Tongue (tissue), 2 donors: ENCODE data around the gene ADAMTS3. TPM values are rescaled to one million over a fixed set of nuclear protein-coding genes. Genes with fewer than 3 reads are reported as not detected.

Source experiments
- DNase-seq: peaks from one replicate; pipeline ENCODE4 v3.0.0-alpha.2; 2015
- total RNA-seq: library from RNA; depleted of rRNA; stranded (reverse); fragments of >200 nt; gene quantifications from one replicate; pipeline ENCODE4 v1.2.3, GENCODE V29; 2014

The ADAMTS3 gene
- total RNA-seq = 2.8 TPM

DNA sequence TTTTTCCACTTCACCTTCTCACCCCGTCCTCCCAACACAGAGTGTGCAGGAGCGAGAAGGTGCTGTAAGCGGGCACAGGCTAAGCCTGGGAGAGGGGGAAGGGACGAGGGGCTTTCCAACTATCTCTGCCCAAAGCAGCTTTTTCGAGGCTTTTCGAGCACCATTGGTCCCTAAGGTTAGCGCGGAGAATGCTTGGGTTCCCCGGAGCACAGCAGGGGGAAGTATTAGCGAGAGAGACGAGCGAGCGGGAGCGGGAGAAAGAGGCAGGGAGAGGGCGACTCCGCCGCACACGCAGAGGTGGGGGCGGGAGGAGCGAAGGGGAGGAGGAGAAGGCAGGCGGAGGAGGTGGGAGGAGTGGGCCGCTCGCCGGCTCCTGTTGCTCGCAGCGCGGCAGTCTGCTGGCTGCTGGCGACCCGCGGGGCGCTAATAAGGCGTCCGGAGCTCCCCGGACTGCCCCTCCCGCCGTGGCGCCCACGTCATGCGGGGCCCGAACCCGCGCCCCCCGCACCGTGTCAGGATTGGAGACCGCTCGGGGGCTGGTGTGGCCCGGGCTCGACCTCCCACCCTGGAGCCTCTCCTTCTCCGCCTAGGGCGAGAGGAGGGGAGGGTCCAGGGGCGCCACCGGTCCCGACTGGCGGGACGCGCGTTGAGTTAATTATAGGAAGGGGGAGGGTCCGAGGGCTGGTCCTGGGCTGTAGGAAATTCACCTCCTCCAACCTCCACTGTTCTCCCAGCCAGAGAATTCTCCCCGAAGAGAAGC, at the start of gene ADAMTS3:
Gene ADAMTS3, minus strand, starts transcription at position 263 of the 760 bp plus-strand sequence. CDS start 459 bp downstream, outside the sequence.
- DNase-seq = peak; percentile 86

DNA sequence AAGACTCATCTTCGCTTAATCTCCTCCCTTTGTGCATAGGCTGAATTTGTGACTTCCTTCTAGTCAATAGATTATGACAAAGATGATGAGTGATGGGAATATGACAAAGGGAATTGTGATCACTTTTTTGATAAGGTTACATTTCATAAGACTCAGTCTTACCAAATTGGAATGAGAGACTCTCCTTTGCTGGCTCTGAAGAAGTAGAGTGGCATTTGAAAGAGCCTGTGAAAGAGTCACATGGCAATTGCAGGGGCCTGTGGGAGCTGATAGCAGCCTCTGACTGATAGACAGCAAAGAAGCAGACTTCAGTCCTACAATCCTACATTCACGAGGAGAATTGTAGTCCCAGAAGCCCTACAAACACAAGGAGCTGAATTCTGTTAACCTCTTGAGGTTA, 44.9 kb upstream of the ADAMTS3 start:
- no peak for DNase-seq

DNA sequence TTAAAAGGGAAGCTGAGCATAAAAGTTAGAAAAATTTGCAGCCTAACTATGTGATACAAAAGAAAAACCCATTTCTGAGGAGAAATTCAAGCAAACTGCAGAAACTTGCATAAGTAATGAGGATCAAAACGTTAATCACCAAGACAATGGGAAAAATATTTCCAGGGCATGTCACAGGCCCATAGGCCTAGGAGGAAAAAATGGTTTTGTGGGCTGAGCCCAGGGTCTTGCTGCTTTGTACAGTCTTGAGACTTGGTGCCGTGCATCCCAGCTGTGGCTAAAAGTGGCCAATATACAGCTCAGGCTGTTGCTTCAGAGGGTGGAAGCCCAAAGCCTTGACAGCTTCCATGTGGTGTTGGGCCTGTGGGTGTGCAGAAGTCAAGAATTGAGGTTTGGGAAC, 37.7 kb upstream of the ADAMTS3 start:
- DNase-seq = no peak

DNA sequence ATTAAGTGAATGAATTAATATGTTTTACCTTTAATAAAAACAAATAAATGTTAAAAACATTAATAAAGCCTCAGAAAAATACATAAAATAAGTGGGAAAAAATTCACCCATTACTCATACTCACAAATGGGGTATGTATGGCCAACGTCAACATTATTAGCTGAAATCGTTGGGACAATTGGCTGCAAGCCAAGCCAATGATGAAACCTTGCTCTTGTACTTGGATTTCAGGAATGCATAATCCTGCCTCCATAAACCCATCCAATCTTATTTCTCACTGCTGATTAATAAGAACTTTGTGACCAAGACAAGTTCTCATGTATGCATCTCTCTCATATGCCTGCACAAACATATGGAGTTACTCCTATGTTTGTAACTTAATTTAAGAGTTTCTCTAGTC, 35.3 kb upstream of the ADAMTS3 start:
- DNase-seq = no peak

DNA sequence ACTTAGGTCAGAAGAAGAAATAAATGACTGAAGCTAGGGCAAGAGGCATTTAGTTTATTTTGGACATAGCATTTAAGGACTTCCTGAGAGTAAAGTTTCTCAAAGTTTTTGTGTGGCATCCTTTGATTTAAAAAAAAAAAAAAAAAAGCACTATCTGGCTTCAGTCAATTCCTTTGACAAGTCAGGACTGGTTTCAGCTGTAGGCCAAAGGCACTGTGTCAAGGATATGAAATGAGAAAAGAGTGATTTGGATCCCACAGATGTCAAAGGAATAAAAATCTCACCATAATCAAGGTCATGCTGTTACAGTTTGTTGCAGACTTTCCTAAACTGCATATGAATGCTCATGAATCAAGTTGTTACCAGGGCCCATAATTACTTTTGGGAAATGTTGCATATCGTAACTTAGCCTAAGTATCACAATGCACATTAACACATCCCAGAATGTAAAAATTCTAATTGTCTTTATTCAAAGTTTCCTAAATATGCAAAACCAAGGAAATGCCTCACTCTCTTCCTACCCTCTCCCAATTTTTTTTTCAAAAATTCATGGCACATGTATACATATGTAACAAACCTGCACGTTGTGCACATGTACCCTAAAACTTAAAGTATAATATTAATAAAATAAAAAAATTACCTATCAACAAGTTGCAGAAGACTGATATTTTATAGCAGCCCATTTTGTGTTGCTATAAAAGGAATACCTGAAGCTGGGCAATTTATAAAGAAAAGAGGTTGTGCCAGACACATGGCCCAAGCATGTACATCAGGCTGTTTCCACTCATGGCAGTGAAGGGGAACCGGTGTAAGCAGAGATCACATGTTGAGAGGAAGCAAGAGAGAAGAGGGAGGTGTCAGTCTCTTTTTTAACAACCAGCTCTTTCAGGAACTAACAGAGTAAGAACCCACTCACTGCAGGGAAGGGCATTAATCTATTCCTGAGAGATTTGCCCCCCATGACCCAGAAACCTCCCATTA, 33.7 kb upstream of the ADAMTS3 start:
- no peak for DNase-seq

DNA sequence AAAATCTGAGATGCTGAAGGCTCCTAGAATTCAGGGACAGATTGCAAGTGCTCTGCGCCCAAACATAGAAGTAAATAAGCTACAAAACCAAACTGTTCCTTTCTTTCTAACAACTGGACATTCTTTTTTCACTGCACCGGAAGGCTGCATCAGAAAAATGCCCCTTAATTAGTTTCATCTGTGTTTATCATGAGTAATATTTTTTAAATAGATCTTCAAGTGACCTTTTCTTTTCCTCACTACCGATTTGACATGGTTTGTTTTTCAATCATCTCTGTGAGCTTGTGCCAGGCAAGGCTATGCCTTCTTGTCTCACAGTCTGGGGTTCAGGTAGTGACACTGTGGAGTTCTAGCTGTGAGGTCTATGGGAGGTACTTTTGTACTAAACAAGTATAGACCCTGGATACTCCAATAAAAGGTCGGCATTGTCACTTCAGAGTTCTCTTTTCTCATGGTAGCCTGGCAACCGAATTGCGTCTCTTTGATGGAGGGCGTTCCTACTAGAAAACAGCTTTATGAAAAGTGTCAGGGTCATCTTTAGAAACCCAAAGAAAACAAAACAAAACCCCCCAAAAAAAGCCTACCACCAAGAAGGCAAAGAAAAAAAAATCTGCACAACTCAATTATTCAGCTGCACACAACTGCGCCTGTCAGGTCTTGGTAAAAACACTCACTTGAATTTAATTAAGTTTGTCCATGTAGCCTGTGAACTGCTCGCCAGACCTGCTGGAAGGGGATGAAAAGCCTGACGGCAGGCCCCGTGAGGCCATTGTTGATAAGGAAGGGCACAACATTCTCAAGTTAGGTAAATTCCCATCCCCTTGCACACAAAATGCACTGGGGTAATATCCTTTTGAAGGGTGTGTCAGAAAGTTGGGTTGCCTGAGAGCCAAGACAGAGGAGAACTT, 22.8 kb upstream of the ADAMTS3 start:
- no peak for DNase-seq

DNA sequence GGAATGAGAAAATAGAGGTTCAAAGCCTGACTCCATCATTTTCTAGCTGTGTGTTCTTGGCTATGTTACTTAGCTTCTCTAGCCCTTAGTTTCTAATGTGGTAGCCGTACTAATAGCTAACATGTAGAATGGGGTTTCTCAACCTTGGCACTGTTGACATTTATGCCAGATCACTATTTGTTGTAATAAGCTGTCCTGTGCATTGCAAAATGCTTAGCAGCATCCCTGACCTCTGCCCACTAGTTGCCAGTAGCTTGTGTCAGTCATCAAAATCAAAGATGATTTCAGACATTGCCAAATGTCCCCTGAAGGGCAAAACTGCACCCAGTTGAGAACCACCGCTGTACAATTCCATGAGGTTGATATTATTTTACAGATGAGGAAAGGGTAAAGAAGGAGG, 18.3 kb upstream of the ADAMTS3 start:
- DNase-seq = no peak

DNA sequence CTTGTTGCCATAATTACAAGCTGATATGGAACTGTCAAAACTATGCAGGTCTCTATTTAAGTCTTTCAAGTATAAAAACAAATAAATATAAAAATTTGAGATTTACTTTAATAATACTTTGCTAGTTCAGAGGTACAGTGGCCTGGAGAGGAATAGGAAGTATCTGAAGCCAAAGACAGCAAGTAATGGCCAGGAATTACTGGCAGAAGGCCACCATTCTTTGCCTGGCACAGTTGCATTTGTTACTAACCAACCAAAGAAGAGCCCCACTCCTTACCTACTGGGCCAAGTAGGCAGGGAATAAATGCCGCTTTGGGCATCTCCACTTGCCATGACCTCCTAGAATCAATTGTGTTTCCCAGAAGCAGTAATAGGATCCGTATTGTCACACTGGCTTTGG, 13.8 kb upstream of the ADAMTS3 start:
- DNase-seq = no peak

DNA sequence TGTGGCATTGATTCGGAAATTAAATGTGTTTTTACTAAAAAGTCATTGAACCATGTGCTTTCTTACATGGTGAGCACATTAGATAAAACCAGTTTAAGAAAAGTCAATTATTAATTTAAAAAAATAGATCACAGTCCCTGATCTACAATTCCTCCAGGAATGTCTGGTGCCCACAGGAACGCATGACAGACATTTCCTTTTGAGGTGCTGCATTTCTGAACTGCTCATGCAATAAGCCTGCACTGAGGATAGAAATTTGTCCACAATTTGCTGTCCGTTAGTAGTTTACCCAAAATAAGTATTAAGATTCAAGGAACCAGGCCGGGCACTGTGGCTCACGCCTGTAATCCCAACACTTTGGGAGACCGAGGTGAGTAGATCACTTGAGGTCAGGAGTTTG, 8.2 kb upstream of the ADAMTS3 start:
- no peak for DNase-seq

DNA sequence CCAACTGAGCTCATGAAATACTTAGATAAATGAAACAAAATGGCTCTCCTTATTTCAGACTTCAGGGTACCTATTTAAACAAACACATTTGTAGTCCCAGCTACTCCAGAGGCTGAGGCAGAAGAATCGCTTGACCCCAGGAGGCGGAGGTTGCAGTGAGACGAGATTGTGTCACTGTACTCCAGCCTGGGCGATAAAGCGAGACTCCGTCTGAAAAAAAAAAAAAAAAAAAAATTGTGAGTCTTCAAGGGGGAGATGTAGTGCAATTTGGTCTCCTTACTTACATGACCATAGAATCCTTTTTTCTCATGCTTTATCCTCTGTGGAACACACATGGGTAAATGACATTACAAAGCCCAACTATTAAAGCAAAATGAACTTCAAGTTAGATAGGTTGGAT, 2.3 kb upstream of the ADAMTS3 start:
- DNase-seq = no peak

DNA sequence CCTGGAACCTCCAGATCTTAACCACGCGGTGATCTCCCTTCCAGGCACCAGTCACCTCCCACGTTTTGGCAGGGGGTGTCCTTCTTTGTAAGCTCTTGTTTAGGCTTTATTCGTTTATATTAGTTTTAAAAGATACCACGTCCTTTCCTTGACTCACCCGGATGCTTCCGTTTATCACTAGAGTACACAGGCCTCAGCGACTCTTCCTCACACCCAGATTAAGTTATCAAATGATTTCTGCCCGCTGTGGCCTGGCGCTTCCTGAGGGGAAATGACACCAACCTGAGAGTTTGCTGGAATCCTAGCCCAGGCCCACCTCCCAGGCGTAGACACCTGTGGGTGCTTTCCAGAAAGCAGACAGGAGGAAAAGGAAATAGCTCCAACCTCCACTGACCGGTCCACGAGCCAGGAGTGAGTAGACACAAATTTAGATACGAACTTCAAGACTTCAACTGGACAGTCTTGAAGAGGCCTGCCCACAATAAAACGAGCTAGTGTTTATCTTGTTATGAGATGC, 756 bp upstream of the ADAMTS3 start:
- DNase-seq = no peak

DNA sequence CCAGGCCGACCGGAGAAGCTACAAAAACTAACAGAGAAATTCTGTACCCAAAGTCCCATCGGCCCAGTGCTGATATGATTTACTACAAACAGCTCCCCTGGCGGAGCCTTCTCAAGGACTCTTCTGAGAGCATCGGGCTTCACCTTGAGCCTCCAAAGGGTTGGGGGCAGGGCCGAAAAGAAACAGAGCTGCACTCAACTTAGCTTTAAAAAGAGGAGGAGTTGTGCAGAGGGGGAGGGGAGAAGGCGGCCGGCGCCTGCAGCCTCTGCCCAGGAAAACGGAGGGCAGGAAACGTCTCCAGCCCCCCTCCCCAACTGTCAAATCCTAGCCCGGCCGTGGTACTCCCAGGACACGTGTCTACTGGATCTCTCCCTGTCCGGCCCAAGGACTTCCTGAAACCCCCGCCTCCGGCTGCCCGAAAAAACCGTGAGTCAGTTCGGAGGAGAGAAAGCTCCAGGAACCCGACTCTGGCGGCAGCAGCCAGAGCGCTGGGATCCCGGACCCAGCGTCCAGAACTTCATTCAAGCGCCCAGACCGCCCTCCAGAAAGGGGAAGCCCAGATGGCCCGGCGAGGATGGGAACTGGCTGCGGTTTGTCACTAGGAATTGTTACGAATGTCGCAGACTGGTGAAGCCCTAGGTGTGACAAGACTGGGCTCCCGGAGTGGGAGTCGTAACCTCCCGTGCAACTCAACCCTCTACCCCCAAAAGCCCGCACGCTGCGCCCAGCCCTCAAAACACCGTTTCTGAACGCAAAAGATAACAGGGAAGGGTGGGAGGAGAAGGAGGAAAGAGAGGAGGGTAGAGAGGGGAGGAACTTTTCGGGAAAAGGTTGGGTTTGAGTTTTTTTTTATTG, 973 bp downstream of the ADAMTS3 start:
- peak; percentile 81 for DNase-seq

DNA sequence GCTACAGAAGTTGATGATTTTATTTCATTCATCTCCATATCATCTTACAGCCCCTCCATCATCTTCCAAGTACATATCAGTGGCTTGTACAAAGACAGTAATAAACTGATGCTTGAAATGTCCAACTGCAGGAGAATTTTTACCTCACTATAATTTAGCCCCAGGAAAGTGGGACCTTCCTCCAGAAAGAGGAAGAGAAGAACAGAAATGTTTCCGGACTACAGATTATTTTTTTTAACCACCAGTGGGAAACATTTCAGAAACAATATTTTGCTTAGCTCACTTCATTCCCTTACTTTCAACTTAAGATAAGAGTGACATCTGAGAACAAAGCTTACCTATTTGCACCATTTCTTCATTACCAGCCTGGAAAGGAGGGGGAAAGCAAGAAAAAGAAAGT, 2.0 kb downstream of the ADAMTS3 start:
- no peak for DNase-seq

DNA sequence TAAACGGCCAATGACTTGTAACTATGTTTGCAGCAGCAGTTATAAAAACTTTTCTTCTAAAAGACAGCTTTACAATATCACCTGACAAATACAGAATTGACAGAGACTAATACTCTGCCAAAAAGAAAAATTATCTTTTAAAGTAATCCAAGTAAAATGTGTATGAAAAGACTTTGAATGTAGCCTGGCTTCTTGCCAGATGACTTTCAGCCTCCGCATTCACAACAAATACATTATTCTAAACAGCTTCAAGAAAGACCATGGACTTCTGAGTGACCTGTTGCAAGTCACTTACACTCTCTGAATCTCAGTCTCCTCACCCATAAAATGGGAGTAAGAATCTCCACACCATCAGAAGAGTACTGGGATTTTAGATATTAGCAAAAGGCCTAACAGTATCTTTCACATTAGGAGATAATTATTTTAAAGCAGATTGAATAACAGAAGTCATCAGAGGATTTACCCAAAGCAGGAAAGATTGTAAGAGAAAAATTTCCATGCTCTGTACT, 2.5 kb downstream of the ADAMTS3 start:
- DNase-seq = peak; percentile 25

DNA sequence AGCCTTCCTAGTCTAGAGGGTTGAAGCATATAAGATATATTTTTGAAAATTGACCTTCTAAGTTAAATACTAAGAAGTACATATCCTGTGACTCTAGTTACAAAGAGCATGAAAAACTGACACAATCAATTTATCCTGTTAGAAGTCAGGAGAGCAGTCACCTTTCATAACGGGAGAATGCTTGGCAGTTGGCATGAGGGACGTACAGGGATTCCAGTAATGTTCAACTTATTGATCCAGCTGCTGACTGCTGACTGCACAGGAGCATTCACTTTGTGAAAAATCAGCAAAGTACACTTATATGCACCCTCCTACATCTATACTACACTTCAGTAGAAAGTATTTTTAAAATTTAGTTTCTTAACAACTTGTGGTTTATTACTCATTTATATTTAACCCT, 4.2 kb downstream of the ADAMTS3 start:
- no peak for DNase-seq

DNA sequence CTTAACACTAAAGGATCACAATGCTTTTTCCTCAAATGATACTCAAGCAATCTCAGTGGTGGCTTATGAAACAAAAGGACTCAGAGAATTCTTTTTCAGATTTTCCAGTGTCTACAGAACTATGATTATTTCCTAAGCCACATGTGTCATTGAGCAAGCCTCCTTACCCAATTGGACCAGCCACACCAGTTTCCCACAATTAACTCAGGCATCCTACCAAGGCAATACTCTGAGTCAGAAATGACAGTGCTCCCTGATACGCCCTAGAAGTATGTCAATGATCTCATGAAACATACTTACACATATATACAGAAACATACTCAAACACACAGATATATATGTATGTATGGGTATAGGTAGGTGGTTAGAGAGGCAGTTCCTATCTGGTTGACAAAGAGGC, 4.8 kb downstream of the ADAMTS3 start:
- no peak for DNase-seq

DNA sequence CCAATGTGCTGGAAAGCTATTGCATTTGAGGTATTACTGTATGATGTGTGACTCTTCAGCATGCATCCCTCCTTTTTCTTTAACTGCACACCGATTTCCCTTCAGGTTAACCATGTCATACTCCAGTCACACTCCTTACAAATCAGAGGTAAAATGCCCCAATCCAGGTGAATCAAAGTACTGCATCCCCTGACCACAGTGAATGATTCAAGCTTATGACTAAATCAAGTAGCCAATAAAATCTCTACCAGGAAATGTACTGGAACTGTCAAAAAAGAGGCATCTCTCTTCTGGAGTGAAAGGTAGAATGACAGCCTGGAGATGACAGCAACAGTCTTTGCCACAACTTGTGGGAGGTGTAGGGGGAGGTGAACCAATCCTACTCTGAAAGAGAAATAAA, 10.4 kb downstream of the ADAMTS3 start:
- no peak for DNase-seq

DNA sequence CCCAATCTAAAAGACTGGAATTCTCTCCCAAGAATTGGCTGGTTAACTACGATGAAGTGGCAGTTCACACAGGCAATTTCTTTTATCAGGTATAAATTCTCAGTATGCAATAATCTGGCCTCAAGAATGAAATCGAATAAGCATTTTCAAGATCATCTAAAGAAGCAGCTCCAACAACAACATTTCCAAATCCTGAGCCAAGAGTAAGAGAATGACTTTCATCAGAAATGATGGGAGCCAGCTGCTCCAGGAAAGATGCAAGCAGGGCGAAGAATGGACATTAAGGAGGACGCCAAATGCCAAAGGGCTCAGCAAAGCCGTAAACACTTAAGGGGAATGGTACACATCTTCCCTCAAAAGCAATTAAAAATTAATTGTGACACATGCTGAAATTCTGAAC, 12.0 kb downstream of the ADAMTS3 start:
- DNase-seq = no peak

DNA sequence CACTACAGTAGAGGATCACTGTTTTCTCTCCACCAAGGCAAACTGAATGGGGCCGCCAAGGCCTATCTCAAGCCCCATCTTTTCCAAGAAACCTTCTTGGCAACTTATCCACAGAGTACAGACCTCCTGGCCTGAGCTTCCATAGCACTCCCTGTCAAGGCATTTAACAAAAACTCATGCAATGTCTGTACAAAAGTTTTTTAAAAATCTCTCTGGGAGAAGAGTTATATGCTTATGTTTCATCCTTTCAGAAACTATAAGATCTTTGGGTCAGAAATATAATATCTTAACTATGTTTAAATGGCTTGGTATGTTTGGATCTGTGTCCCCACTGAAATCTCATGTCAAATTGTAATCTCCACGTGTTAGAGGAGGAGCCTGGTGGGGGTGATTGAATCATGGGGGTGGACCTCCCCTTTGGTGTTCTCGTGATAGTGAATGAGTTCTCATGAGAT, 13.6 kb downstream of the ADAMTS3 start:
- no peak for DNase-seq

DNA sequence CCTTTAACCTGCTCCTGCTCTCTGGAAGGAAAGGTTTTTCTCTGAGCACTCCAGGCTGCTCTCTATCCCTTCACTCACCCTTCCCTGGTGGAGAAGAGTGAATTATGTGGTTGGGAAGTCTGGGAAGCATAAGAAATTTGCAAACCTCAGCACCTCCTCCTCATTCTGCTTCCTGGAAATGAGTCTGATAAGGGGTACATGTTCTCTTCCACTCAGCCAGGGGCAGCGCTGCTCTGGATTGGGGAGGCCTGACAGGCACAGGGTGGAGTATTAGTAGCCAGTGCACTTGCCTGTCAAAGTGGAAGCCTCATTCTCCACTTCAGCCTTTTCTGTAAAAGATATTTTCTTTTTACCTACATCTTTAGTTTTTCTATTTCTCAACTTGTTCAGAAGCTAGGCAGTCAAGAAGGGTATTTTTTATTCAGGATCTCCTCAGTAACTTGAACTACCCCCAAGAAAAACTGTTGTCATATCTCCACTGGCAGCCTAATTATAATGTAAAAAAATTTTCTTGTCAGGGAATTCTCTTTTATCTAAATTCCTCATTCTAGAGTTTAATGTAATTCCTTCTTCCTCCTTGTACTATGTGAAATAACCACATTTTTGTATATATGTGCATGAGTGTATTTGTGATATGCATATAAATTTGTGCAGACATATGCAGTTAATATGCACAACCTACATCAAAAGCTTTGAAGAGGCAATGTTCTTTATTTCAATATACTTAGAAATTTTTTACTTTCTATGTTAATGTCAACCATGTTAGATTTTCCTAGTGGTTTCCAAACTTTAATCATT, 15.3 kb downstream of the ADAMTS3 start:
- no peak for DNase-seq
